Tibial artery (tissue), 4 donors: ENCODE measurements around the gene VPS33A.
"Not testable (repeated sequence)": the region's sequence is repeated elsewhere in the genome, so short reads cannot be mapped to it uniquely, and the experiment has no call there.

Source experiments
- DNase-seq, 2 donors: peaks; one replicate each; pipeline ENCODE4 v3.0.0-alpha.2; 2019
- H3K27ac ChIP-seq, 2 donors: fragments of 200-600 bp; sonication (generic) in 1 of 2; 1 replicate in 1 of 2; 2 replicates in 1 of 2; pipeline ENCODE4 v1.5.1; 2018 to 2019; ENCODE audit warnings: mild to moderate bottlenecking in 1 of 2
- H3K27me3 ChIP-seq, 2 donors: fragments of 200-600 bp; sonication (generic) in 1 of 2; one replicate each; pipeline versions ENCODE4 v1.5.1 to v1.6.0; 2016 to 2019
- H3K36me3 ChIP-seq, 3 donors: fragments of 200-600 bp; sonication (generic) in 2 of 3; one replicate each; pipeline ENCODE4 v1.5.1; 2016 to 2019; ENCODE audit warnings: mild to moderate bottlenecking in 2 of 3
- H3K4me1 ChIP-seq, 4 donors: fragments of 200-600 bp; sonication (generic) in 2 of 4; 1 replicate in 3 of 4; 2 replicates in 1 of 4; pipeline ENCODE4 v1.5.1; 2016 to 2019
- H3K4me3 ChIP-seq, 2 donors: fragments of 200-600 bp; sonication (generic) in 1 of 2; 1 replicate in 1 of 2; 2 replicates in 1 of 2; pipeline ENCODE4 v1.5.1; 2018 to 2019; ENCODE audit warnings: mild to moderate bottlenecking in 2 of 2
- H3K9me3 ChIP-seq, 3 donors: fragments of 200-600 bp; sonication (generic) in 1 of 3; one replicate each; pipeline ENCODE4 v1.5.1; 2016 to 2019
- intact Hi-C: fragments of 100-400 bp; cut with DNase I; formaldehyde crosslinking; loops from one replicate; pipeline ENCODE4 v1.15.0; 2023; ENCODE audit warnings: low total_unique reads
- TF ChIP-seq, protein P1 (sequence below), 2 experiments: fragments of 200-600 bp in 1 of 2; fragments of 450-650 bp in 1 of 2; IDR thresholded peaks; one replicate each; pipeline ENCODE4 v1.5.1; 2017 to 2019; ENCODE audit warnings: antibody characterized with exemption in 2 of 2, mild to moderate bottlenecking in 1 of 2, moderate library complexity in 1 of 2

Gene VPS33A

DNA sequence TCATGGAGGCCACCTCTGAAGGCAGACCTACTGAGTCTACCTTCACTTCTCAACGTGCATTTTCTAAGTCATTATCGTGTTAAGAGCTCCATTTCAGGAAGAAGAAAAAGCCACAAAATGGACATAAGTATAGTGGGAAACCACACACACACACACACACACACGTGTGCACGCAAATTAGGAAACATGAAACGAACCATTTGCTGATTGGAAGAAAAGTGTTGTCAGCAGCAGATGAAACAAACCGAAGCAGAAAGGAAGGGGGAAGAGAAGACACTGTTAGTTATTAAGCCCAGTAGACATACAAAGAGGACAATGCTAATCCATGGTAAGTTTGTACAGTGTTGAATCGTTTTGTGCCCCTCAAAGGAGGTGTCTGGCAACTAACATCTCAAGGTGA, 9.9 kb upstream of the VPS33A start:
- Histone ChIP-seq H3K4me1 (no peaks in the 10 kb centered on the region), H3K9me3 (no peaks in the 10 kb centered on the region), H3K4me3 (no peak overlapping the region), H3K36me3 (peaks cover 51 to 83% (median 65%) of the 10 kb centered on the region in 3 donors), H3K27ac (no peak overlapping the region), H3K27me3 (no peaks in the 10 kb centered on the region)
- TF ChIP-seq, protein P1, sequence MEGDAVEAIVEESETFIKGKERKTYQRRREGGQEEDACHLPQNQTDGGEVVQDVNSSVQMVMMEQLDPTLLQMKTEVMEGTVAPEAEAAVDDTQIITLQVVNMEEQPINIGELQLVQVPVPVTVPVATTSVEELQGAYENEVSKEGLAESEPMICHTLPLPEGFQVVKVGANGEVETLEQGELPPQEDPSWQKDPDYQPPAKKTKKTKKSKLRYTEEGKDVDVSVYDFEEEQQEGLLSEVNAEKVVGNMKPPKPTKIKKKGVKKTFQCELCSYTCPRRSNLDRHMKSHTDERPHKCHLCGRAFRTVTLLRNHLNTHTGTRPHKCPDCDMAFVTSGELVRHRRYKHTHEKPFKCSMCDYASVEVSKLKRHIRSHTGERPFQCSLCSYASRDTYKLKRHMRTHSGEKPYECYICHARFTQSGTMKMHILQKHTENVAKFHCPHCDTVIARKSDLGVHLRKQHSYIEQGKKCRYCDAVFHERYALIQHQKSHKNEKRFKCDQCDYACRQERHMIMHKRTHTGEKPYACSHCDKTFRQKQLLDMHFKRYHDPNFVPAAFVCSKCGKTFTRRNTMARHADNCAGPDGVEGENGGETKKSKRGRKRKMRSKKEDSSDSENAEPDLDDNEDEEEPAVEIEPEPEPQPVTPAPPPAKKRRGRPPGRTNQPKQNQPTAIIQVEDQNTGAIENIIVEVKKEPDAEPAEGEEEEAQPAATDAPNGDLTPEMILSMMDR (IDR thresholded peaks at IDR 0.05) = no peak
- no peak for DNase-seq
- intact Hi-C loops = no loop called here

DNA sequence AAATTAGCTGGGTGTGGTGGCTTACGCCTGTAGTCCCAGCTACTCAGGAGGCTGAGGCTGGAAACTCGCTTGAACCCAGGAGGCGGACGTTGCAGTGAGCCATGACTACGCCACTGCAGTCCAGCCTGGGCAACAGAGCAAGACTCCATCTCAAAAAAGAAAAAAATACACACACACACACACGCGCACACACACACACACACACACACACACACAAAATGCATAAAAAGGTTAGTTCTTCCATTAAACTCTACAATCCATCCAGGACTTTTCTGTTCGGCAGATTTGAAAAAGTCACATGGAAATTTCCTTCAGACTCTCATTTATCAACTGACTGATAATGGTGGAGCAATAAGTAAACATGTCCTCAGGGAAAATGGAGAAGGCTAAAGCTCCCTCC, 9.2 kb upstream of the VPS33A start:
- Histone ChIP-seq H3K36me3 (peaks cover 58 to 84% (median 70%) of the 10 kb centered on the region in 3 donors), H3K4me3 (no peak overlapping the region), H3K9me3 (no peaks in the 10 kb centered on the region), H3K27me3 (no peaks in the 10 kb centered on the region), H3K27ac (no peak overlapping the region), H3K4me1 (no peaks in the 10 kb centered on the region)
- DNase-seq = no peak
- TF ChIP-seq, protein P1 (IDR thresholded peaks at IDR 0.05) = no peak
- intact Hi-C loops = no loop called here

DNA sequence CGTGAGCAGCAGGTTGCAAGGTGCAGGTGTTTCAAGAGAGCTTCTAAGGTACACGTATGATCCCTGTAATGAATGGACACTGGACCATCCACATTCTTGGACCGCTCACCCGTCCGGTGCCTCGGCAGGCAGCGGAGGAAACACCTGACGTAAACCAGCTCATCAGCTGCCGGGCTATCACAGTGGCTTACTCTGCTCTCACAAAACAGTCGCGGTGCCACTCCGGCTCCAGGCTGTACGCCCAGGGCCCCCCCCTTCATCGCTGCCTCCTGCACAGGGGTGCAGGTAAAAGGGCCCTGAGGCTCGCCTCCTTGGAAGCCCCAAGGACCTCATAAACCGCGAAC, 436 bp downstream of the VPS33A start:
- peaks cover 17 to 37% (median 36%) of the 10 kb centered on the region in 3 donors for H3K36me3 ChIP-seq
- H3K4me3 ChIP-seq = peak overlapping the region; percentile 68 to 80
- peak overlapping the region; percentile 71 to 84 for H3K27ac ChIP-seq
- no peaks in the 10 kb centered on the region for H3K9me3 ChIP-seq
- TF ChIP-seq, protein P1 (IDR thresholded peaks at IDR 0.05) = no peak
- peaks cover 0 to 16% (median 11%) of the 10 kb centered on the region in 4 donors for H3K4me1 ChIP-seq
- DNase-seq = peak in 1 of 2 donors; percentile 22
- intact Hi-C loops = no loop called here
- no peaks in the 10 kb centered on the region for H3K27me3 ChIP-seq

DNA sequence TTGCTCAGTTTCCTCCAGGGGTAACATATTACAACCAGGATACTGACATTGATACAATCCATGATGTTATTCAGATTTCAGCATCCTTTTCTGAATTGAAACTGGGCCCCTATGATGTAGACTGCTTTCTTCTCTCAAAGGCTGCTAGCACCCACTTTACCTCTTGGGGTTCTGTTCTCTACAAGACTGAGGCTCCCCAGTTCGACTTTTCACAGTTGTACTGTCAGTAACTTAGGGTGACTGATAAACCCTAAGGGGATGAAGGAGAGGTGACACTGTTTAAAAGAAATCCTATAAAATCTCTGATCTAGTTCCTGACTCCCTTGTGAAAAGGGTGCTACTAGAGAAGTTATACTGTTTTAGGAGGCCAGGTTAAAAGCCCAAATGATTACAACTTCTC, 818 bp downstream of the VPS33A start:
- no peaks in the 10 kb centered on the region for H3K27me3 ChIP-seq
- H3K27ac ChIP-seq = peak overlapping the region; percentile 71 to 84
- H3K4me3 ChIP-seq = peak overlapping the region; percentile 68 to 80
- TF ChIP-seq, protein P1 (IDR thresholded peaks at IDR 0.05) = no peak
- H3K9me3 ChIP-seq = no peaks in the 10 kb centered on the region
- no peak for DNase-seq
- peaks cover 0 to 16% (median 11%) of the 10 kb centered on the region in 4 donors for H3K4me1 ChIP-seq
- intact Hi-C loops = no loop called here
- peaks cover 19 to 37% (median 36%) of the 10 kb centered on the region in 3 donors for H3K36me3 ChIP-seq

DNA sequence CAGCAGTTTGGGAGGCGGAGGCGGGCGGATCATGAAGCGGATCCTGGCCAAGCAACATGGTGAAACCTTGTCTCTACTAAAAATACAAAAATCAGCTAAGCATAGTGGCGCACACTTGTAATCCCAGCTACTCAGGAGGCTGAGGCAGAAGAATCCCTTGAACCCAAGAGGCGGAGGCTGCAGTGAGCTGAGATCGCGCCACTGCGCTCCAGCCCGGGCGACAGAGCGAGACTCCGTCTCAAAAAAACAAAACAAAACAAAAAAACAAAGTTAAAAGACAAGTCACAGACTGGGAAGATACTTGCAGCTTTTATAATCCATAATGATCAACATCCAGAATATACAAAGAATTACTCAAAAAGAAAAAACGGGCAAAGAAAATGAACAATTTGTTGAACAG, 5.6 kb downstream of the VPS33A start:
- DNase-seq, H3K27me3 ChIP-seq, intact Hi-C loops, H3K27ac ChIP-seq, H3K9me3 ChIP-seq, H3K4me3 ChIP-seq: not testable (repeated sequence)
- H3K36me3 ChIP-seq = peaks cover 53 to 82% (median 77%) of the 10 kb centered on the region in 3 donors
- H3K4me1 ChIP-seq = peaks cover 0 to 10% (median 8%) of the 10 kb centered on the region in 4 donors

DNA sequence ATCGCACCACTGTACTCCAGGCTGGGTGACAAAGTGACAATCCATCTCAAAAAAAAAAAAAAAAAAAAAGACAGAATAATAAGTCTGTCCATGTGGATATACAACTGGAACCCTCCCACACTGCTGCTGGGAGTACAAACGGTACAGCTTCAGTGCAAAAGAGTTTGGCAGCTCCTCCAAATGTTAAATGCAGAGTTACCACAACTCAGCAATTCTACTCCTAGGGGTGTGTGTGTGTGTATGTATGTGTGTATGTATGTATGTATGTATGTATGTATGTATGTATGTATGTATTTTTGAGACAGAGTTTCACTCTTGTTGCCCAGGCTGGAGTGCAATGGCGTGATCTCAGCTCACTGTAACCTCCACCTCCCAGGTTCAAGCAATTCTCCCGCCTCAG, 7.4 kb downstream of the VPS33A start:
- H3K27me3 ChIP-seq, intact Hi-C loops, DNase-seq, H3K9me3 ChIP-seq, H3K4me1 ChIP-seq, H3K4me3 ChIP-seq, H3K27ac ChIP-seq: not testable (repeated sequence)
- H3K36me3 ChIP-seq = peaks cover 52 to 94% (median 79%) of the 10 kb centered on the region in 3 donors

DNA sequence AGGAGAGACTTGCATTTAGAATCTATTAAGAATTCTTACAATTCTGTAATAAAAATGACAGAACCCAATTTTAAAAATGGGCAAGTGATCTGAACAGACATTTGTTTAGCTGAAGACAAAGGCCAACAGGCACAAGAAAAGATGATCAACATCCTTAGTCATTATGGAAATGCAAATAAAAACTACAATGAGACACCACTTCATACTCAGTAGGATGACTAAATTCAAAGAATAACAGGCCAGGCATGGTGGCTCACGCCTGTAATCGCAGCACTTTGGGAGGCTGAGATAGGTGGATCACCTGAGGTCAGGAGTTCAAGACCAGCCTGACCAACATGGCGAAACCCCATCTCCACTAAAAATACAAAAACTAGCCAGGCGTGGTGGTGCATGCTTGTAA, 7.8 kb downstream of the VPS33A start:
- H3K4me1 ChIP-seq, H3K27ac ChIP-seq, H3K9me3 ChIP-seq, H3K27me3 ChIP-seq, H3K4me3 ChIP-seq, DNase-seq, intact Hi-C loops: not testable (repeated sequence)
- peaks cover 47 to 89% (median 77%) of the 10 kb centered on the region in 3 donors for H3K36me3 ChIP-seq
